ENCODE results near the gene ERICH2. TPM values are rescaled to one million over a fixed set of nuclear protein-coding genes. Genes with fewer than 3 reads are reported as not detected.

ERICH2 gene
- total and polyA plus RNA-seq, 2 donors (not counting 3 experiments of a cell fraction or from before 2014, with no cell fraction given) = not detected

DNA sequence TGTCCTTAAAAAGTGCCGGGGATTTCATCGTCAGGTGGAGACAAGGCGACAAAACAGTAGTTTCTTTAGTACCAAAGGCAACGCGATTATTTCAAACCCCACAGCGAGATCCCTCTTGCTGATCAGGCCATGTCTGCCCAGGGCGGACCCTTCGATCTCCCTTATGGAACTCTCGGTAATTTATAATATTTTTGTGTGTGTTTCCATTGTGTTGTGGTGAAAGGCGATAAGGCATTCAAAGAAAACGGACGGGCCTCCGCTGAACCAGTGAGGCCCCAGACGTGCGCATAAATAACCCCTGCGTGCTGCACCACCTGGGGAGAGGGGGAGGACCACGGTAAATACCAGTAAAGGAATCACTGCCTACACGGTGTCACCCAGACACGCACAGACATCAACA is 45.1 kb downstream of the ERICH2 start:
- Histone ChIP-seq H3K9me1 (replicated peaks; ENCODE audit: control insufficient read depth, extremely low read depth, insufficient read depth, low read length) (no peaks in the 10 kb centered on the region), H3K9me3 (replicated peaks; ENCODE audit: control insufficient read depth, insufficient read depth, low read length) (no peaks in the 10 kb centered on the region), H3K79me2 (ENCODE audit: control insufficient read depth, insufficient read depth, low read length) (no peaks in the 10 kb centered on the region), H3K4me2 (ENCODE audit: insufficient read depth, low read length) (no peak overlapping the region), H3K27me3 (ENCODE audit: control insufficient read depth in 2 of 2, insufficient read depth in 2 of 2, low read length in 2 of 2) (peaks cover 56 to 66% of the 10 kb centered on the region in 2 experiments), H3K27ac (ENCODE audit: insufficient read depth, low read depth, low read length) (no peak overlapping the region), H3K4me3 (replicated peaks in 1 of 3; ENCODE audit: insufficient read depth in 1 of 3, low read depth in 1 of 3, low read length in 3 of 3) (no peak overlapping the region), H3K4me1 (ENCODE audit: control insufficient read depth, extremely low read depth, insufficient read depth, low read length) (peaks cover 16% of the 10 kb centered on the region), H4K20me1 (replicated peaks; ENCODE audit: control insufficient read depth, extremely low read depth, insufficient read depth, low read length) (no peaks in the 10 kb centered on the region), H3K9ac (replicated peaks; ENCODE audit: extremely low read depth, insufficient read depth, low read length) (no peak overlapping the region), H2AFZ (ENCODE audit: low read depth, low read length) (no peak overlapping the region), H3K36me3 (ENCODE audit: control insufficient read depth in 2 of 2, extremely low read depth in 1 of 2, insufficient read depth in 2 of 2, low read length in 2 of 2) (no peaks in the 10 kb centered on the region)
- DNase-seq (ENCODE audit: low read depth, low spot score) (no peak), FAIRE-seq (no peak)
- ChIA-PET CTCF (interaction anchor here (0.6 to 7.7 kb wide), 19 partner anchors 58 to 594 kb away, joined by 3 to 118 read pairs (median 6); no protein-coding TSS in a partner anchor), POLR2A (no interaction called here)
- intact Hi-C loops (cut with micrococcal nuclease) = loop anchor here (1.0 kb wide), 2 partner anchors 419 to 579 kb away; no protein-coding TSS in a partner anchor
- no TSS peak for BruUV-seq (replicated peaks)
- dilution Hi-C loops (cut with MboI; ENCODE audit: extremely low pct_ligation_motif_present, low sequenced_read_pairs) = no loop called here
- TF ChIP-seq POLR2A (IDR thresholded peaks at IDR 0.05; ENCODE audit: low read depth, low read length) (no peak), JUN (IDR thresholded peaks at IDR 0.05; ENCODE audit: borderline replicate concordance, insufficient read depth, insufficient read length, low read depth) (no peak), EZH2 (IDR thresholded peaks at IDR 0.05; ENCODE audit: borderline replicate concordance, low read depth, low read length, severe bottlenecking) (no peak), POLR2AphosphoS5 (IDR thresholded peaks at IDR 0.05; ENCODE audit: insufficient read depth, low read depth, low read length) (no peak), FOS (IDR thresholded peaks at IDR 0.05; ENCODE audit: borderline replicate concordance, insufficient read depth, low read length) (no peak)
- TF ChIP-seq, protein P1, sequence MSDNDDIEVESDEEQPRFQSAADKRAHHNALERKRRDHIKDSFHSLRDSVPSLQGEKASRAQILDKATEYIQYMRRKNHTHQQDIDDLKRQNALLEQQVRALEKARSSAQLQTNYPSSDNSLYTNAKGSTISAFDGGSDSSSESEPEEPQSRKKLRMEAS (IDR thresholded peaks at IDR 0.05; ENCODE audit: insufficient read depth, insufficient read length) = no peak
- TF ChIP-seq, protein P2, sequence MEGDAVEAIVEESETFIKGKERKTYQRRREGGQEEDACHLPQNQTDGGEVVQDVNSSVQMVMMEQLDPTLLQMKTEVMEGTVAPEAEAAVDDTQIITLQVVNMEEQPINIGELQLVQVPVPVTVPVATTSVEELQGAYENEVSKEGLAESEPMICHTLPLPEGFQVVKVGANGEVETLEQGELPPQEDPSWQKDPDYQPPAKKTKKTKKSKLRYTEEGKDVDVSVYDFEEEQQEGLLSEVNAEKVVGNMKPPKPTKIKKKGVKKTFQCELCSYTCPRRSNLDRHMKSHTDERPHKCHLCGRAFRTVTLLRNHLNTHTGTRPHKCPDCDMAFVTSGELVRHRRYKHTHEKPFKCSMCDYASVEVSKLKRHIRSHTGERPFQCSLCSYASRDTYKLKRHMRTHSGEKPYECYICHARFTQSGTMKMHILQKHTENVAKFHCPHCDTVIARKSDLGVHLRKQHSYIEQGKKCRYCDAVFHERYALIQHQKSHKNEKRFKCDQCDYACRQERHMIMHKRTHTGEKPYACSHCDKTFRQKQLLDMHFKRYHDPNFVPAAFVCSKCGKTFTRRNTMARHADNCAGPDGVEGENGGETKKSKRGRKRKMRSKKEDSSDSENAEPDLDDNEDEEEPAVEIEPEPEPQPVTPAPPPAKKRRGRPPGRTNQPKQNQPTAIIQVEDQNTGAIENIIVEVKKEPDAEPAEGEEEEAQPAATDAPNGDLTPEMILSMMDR (IDR thresholded peaks at IDR 0.05; ENCODE audit: extremely low read depth in 1 of 2, insufficient read depth in 1 of 2, low read depth in 1 of 2, low read length in 2 of 2) = no peak
